GM12892 (cell line): Measurements from ENCODE around the gene C1orf105.

Experiments used
- POLR2A ChIP-seq: IDR thresholded peaks from 2 replicates; pipeline ENCODE4 v1.6.1; 2011; ENCODE audit warnings: low read depth, low read length, control low read depth
- POLR2AphosphoS5 ChIP-seq: IDR thresholded peaks from 2 replicates; pipeline ENCODE4 v1.6.1; 2011; ENCODE audit warnings: low read depth, low read length, control low read depth
- TAF1 ChIP-seq: IDR thresholded peaks from 2 replicates; pipeline ENCODE4 v1.6.1; 2011; ENCODE audit warnings: low read depth, mild to moderate bottlenecking, control low read depth, low read length, borderline replicate concordance

- TF ChIP-seq POLR2AphosphoS5 (no peak), POLR2A (no peak), TAF1 (no peak)
Observed at GRCh38 chr1:172431204-172431603, 10.7 kb downstream of the C1orf105 start.
